ENCODE data around the gene UQCC5.

UQCC5 gene

GRCh38 chr3:52535411-52536111 lies 844 bp upstream of the UQCC5 start:
- DNase-seq = no peak

- DNase-seq = no peak
Observed at GRCh38 chr3:52536112-52536368, 365 bp upstream of the UQCC5 start.

- DNase-seq = no peak
Observed at GRCh38 chr3:52537165-52537620, 788 bp downstream of the UQCC5 start.

- DNase-seq = no peak
Observed at GRCh38 chr3:52537726-52538421, 1.5 kb downstream of the UQCC5 start.

- no peak for DNase-seq
Observed at GRCh38 chr3:52539010-52539653, 2.7 kb downstream of the UQCC5 start.

GRCh38 chr3:52541050-52541449 lies 4.6 kb downstream of the UQCC5 start:
- DNase-seq = no peak

GRCh38 chr3:52544937-52545336 lies 8.5 kb downstream of the UQCC5 start:
- DNase-seq = no peak

- DNase-seq = no peak
Observed at GRCh38 chr3:52546111-52546901, 9.9 kb downstream of the UQCC5 start.

GRCh38 chr3:52547143-52547542 lies 10.7 kb downstream of the UQCC5 start:
- DNase-seq = no peak

- no peak for DNase-seq
Observed at GRCh38 chr3:52551118-52551517, 14.7 kb downstream of the UQCC5 start.

GRCh38 chr3:52552089-52552488 lies 15.7 kb downstream of the UQCC5 start:
- no peak for DNase-seq

- DNase-seq = no peak
Observed at GRCh38 chr3:52554026-52554755, 17.8 kb downstream of the UQCC5 start.

GRCh38 chr3:52555056-52555455 lies 18.7 kb downstream of the UQCC5 start:
- no peak for DNase-seq

- DNase-seq = no peak
Observed at GRCh38 chr3:52557011-52557960, 20.9 kb downstream of the UQCC5 start.

- DNase-seq = no peak
Observed at GRCh38 chr3:52558436-52558835, 22.0 kb downstream of the UQCC5 start.

- no peak for DNase-seq
Observed at GRCh38 chr3:52561028-52561747, 24.8 kb downstream of the UQCC5 start.

GRCh38 chr3:52563984-52564383 lies 27.6 kb downstream of the UQCC5 start:
- DNase-seq = no peak

GRCh38 chr3:52568069-52568468 lies 31.7 kb downstream of the UQCC5 start:
- no peak for DNase-seq

GRCh38 chr3:52570076-52570475 lies 33.7 kb downstream of the UQCC5 start:
- DNase-seq = no peak

GRCh38 chr3:52572221-52572620 lies 35.8 kb downstream of the UQCC5 start:
- no peak for DNase-seq
